PC-9 (cell line): ENCODE measurements around the gene GLO1. TPM values are rescaled to one million over a fixed set of nuclear protein-coding genes. Genes with fewer than 3 reads are reported as not detected.

Experiments
- BruUV-seq: library from RNA; stranded (reverse); fragments of 400-500 nt; replicated peaks from 2 replicates; lab custom pipeline; 2021; lab: Mats Ljungman, UMichigan
- CTCF ChIA-PET: fragments of 300-600 bp; sonication (Branson Sonifier 250); formaldehyde crosslinking; loops from one replicate; lab custom pipeline; 2022; ENCODE audit warnings: antibody characterized with exemption; lab: Charles Lee
- POLR2A ChIA-PET: fragments of 300-600 bp; sonication (Branson Sonifier 250); formaldehyde crosslinking; loops from one replicate; lab custom pipeline; 2022; ENCODE audit warnings: antibody characterized with exemption; ENCODE audit not compliant: unreplicated experiment; lab: Charles Lee
- DNase-seq, 2 experiments: peaks; one replicate each; pipeline versions ENCODE4 v3.0.0 to v3.0.0-alpha.2; 2015 to 2022; ENCODE audit warnings: mixed read lengths in 1 of 2
- H2AFZ ChIP-seq: fragments of 200-600 bp; sonication (generic); 2 replicates; pipeline ENCODE4 v1.8.1; 2017; ENCODE audit warnings: antibody characterized with exemption
- H3F3A ChIP-seq: fragments of 200-600 bp; sonication (generic); 2 replicates; pipeline ENCODE4 v1.8.1; 2017; ENCODE audit warnings: antibody characterized with exemption, mild to moderate bottlenecking, low read depth; ENCODE audit not compliant: insufficient read depth
- H3K27ac ChIP-seq: fragments of 200-600 bp; sonication (generic); 2 replicates; pipeline ENCODE4 v1.6.1; 2016; ENCODE audit warnings: mixed run types
- H3K27me3 ChIP-seq: fragments of 200-600 bp; sonication (generic); 2 replicates; pipeline ENCODE4 v1.6.1; 2016; ENCODE audit warnings: low read depth, mixed run types; ENCODE audit not compliant: insufficient read depth
- H3K36me3 ChIP-seq: fragments of 200-600 bp; sonication (generic); 2 replicates; pipeline ENCODE4 v1.6.1; 2016; ENCODE audit warnings: low read depth, mixed run types
- H3K4me1 ChIP-seq: fragments of 200-600 bp; sonication (generic); replicated peaks from 2 replicates; pipeline ENCODE4 v1.6.1; 2016; ENCODE audit warnings: mixed run types; ENCODE audit not compliant: insufficient read depth
- H3K4me2 ChIP-seq: fragments of 200-600 bp; sonication (generic); 2 replicates; pipeline ENCODE4 v1.6.1; 2017; ENCODE audit warnings: mixed run types
- H3K4me3 ChIP-seq: fragments of 200-600 bp; sonication (generic); 2 replicates; pipeline ENCODE4 v1.6.1; 2016; ENCODE audit warnings: mixed run types
- H3K79me2 ChIP-seq: fragments of 200-600 bp; sonication (generic); 2 replicates; pipeline ENCODE4 v1.6.1; 2017; ENCODE audit warnings: low read depth, mixed run types
- H3K9me2 ChIP-seq: fragments of 200-600 bp; sonication (generic); 2 replicates; pipeline ENCODE4 v1.8.1; 2017; ENCODE audit warnings: mild to moderate bottlenecking; ENCODE audit not compliant: insufficient read depth
- H3K9me3 ChIP-seq: fragments of 200-600 bp; sonication (generic); 2 replicates; pipeline ENCODE4 v1.8.1; 2016; ENCODE audit warnings: low read depth; ENCODE audit not compliant: insufficient read depth
- H4K20me1 ChIP-seq: fragments of 200-600 bp; sonication (generic); 2 replicates; pipeline ENCODE4 v1.8.1; 2017; ENCODE audit not compliant: insufficient read depth
- EZH2 ChIP-seq: fragments of 200-600 bp; sonication (generic); IDR thresholded peaks from 2 replicates; pipeline ENCODE4 v1.8.0; 2017; ENCODE audit warnings: antibody characterized with exemption, low read depth
- intact Hi-C: fragments of 100-400 bp; cut with micrococcal nuclease; formaldehyde crosslinking; loops from one replicate; pipeline ENCODE4 v1.10.0; 2022; ENCODE audit not compliant: unreplicated experiment
- total RNA-seq: library from RNA; stranded (reverse); gene quantifications from 2 replicates; pipeline ENCODE4 v1.2.3, GENCODE V29; 2021
- TF ChIP-seq, protein P1 (sequence below): fragments of 200-600 bp; sonication (generic); conservative IDR thresholded peaks from 2 replicates; pipeline ENCODE4 v1.6.1; 2017; ENCODE audit warnings: mixed run types, antibody characterized with exemption, mild to moderate bottlenecking, moderate library complexity

The GLO1 gene
- total RNA-seq, 1 experiment from 2014 or later: 118 TPM

GRCh38 chr6:38722038-38722437 is 19.1 kb upstream of the GLO1 start:
- TF ChIP-seq, protein P1, sequence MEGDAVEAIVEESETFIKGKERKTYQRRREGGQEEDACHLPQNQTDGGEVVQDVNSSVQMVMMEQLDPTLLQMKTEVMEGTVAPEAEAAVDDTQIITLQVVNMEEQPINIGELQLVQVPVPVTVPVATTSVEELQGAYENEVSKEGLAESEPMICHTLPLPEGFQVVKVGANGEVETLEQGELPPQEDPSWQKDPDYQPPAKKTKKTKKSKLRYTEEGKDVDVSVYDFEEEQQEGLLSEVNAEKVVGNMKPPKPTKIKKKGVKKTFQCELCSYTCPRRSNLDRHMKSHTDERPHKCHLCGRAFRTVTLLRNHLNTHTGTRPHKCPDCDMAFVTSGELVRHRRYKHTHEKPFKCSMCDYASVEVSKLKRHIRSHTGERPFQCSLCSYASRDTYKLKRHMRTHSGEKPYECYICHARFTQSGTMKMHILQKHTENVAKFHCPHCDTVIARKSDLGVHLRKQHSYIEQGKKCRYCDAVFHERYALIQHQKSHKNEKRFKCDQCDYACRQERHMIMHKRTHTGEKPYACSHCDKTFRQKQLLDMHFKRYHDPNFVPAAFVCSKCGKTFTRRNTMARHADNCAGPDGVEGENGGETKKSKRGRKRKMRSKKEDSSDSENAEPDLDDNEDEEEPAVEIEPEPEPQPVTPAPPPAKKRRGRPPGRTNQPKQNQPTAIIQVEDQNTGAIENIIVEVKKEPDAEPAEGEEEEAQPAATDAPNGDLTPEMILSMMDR: no peak
- no peak for TF ChIP-seq EZH2
- no peak overlapping the region for H3K4me3 ChIP-seq
- no peaks in the 10 kb centered on the region for H3F3A ChIP-seq
- no peaks in the 10 kb centered on the region for H3K9me2 ChIP-seq
- H2AFZ ChIP-seq: no peak overlapping the region
- DNase-seq: no peak
- no peaks in the 10 kb centered on the region for H3K36me3 ChIP-seq
- H3K79me2 ChIP-seq: no peaks in the 10 kb centered on the region
- H3K4me1 ChIP-seq: no peaks in the 10 kb centered on the region
- H3K9me3 ChIP-seq: no peaks in the 10 kb centered on the region
- H3K4me2 ChIP-seq: no peak overlapping the region
- CTCF ChIA-PET: no interaction called here
- H4K20me1 ChIP-seq: no peaks in the 10 kb centered on the region
- no peak overlapping the region for H3K27ac ChIP-seq
- no peaks in the 10 kb centered on the region for H3K27me3 ChIP-seq
- POLR2A ChIA-PET: no interaction called here
- intact Hi-C loops: no loop called here
- BruUV-seq: no TSS peak

DNA sequence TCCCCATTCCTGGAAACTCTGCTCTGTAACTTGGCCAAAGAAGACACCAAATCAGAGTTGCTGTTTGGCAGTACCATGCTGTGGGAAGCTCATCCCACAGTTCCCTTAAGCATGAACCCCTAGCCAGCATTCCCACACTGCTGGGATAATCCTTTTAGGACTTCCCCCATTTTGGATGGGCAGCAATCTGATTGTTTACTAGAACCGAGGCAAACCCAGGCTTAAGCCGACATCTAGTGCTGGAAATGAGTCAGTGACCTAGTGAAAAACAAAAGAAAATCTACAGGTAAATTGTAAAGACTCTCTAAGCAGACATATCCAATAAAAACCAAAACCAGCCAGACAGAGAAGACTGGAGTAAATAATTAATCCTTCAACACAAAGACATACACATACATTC is 17.4 kb upstream of the GLO1 start:
- intact Hi-C loops: no loop called here
- peak overlapping the region; percentile 29 for H2AFZ ChIP-seq
- no peak for TF ChIP-seq EZH2
- TF ChIP-seq, protein P1: peak; percentile 48; the same call in 1 of the 2 replicates

DNA sequence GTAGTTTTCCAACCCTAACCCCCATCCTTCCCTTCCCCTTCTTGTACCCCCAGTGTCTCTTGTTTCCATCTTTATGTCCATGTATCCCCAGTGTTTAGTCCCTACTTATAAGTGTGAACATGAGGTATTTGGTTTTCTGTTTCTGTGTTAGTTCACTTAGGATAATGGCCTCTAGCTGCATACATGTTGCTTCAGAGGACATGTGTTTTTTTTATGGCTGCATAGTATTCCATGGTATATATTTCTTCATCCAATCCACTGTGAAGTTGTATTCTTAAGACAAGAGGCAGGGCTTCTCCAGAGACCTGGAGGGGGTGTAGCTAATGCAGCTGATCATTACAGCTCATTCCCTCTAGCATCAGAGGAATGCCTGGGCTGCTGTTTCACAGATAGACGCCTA is 16.4 kb upstream of the GLO1 start:
- intact Hi-C loops: no loop called here
- no peaks in the 10 kb centered on the region for H3K9me2 ChIP-seq
- H3K27ac ChIP-seq: no peak overlapping the region
- no peak overlapping the region for H2AFZ ChIP-seq
- no peaks in the 10 kb centered on the region for H3K79me2 ChIP-seq
- CTCF ChIA-PET: interaction anchor here (0.7 kb wide), 1 partner anchor 75 kb away, joined by 3 read pairs; no protein-coding TSS in a partner anchor
- no TSS peak for BruUV-seq
- POLR2A ChIA-PET: interaction anchor here (0.6 kb wide), 1 partner anchor 57 kb away, joined by 4 read pairs; no protein-coding TSS in a partner anchor
- H3K27me3 ChIP-seq: no peaks in the 10 kb centered on the region
- no peaks in the 10 kb centered on the region for H3K9me3 ChIP-seq
- no peak for TF ChIP-seq EZH2
- TF ChIP-seq, protein P1: no peak
- no peaks in the 10 kb centered on the region for H4K20me1 ChIP-seq
- H3K4me1 ChIP-seq: no peaks in the 10 kb centered on the region
- H3K4me2 ChIP-seq: no peak overlapping the region
- H3K36me3 ChIP-seq: no peaks in the 10 kb centered on the region
- no peaks in the 10 kb centered on the region for H3F3A ChIP-seq
- no peak overlapping the region for H3K4me3 ChIP-seq
- no peak for DNase-seq

More for the DNA sequence above, 17.4 kb upstream of the GLO1 start:
- Histone ChIP-seq H3K79me2 (no peaks in the 10 kb centered on the region), H3K9me3 (no peaks in the 10 kb centered on the region), H3K4me2 (no peak overlapping the region), H3K27ac (no peak overlapping the region), H3K27me3 (no peaks in the 10 kb centered on the region), H3K4me1 (no peaks in the 10 kb centered on the region), H3F3A (no peaks in the 10 kb centered on the region), H4K20me1 (no peaks in the 10 kb centered on the region), H3K36me3 (no peaks in the 10 kb centered on the region), H3K4me3 (no peak overlapping the region), H3K9me2 (no peaks in the 10 kb centered on the region)
- CTCF ChIA-PET: no interaction called here
- POLR2A ChIA-PET: no interaction called here
- BruUV-seq: no TSS peak
- no peak for DNase-seq
